Bronchial smooth muscle cell (primary cell): ENCODE results near the gene SRP19. TPM values are rescaled to one million over a fixed set of nuclear protein-coding genes. Genes with fewer than 3 reads are reported as not detected.

Source experiments
- total RNA-seq: library from RNA; depleted of rRNA; stranded (reverse); fragments of >200 nt; gene quantifications from 2 replicates; pipeline ENCODE4 v1.2.1, GENCODE V29; 2014

SRP19 gene
- 40.7 and 43.6 TPM in 2 replicates for total RNA-seq

DNA sequence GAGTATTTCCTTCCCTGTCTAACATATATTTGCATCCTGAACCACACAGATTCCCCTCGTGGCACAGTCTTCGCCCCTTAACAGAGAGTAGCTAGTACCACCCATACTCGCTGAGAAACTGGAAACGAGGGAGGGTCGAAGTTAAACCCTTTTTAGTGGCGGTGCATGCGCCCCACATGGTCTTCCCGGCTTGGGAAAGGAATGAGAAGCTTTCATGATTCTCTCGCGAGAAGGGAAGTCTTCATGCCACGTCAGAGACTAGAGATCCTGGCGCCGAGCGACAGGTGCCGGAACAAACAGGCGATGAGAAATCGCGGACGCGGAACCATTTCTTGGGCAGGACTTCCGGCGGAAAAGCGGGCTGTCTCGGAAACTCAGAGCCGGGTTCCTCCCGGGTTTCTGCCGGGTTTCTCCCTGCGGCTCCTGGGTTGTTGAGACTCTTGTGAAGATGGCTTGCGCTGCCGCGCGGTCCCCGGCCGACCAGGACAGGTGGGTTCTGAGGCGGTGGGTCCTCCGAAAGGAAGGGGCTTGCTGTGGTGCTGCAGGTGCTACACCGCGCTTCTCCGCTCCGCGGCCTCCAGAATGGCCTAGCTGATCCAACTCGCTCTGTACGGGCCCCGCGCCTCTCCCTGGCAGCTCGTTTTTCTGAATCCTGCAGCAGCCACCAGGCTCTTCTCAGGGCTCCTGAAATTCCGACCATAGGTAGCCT is at the start of gene SRP19:
TSS of gene SRP19 (plus strand) at position 359 of the 709 bp plus-strand sequence. CDS start at position 449, 90 bp downstream.

Other genes starting within 250 kb of the SRP19 start
- 46.6 and 53.7 TPM in 2 replicates for gene APC, start 123.4 kb upstream of the SRP19 start, total RNA-seq
- gene REEP5, start 60.9 kb downstream of the SRP19 start, total RNA-seq = 46.5 and 65.1 TPM in 2 replicates
- gene DCP2, start 115.5 kb downstream of the SRP19 start, total RNA-seq = 12.1 and 13.2 TPM in 2 replicates